Smooth muscle cell (in vitro differentiated cells): ENCODE results near the gene TSPAN4. TPM values are rescaled to one million over a fixed set of nuclear protein-coding genes. Genes with fewer than 3 reads are reported as not detected.

Experiments used
- DNase-seq: peaks from one replicate; lab custom pipeline; 2025; ENCODE audit not compliant: unreplicated experiment; lab: John Stamatoyannopoulos, UW
- H2AFZ ChIP-seq: fragments of 200-600 bp; sonication (generic); 2 replicates; pipeline ENCODE4 v1.6.0; 2016; ENCODE audit warnings: antibody characterized with exemption, low read depth, mild to moderate bottlenecking
- H3F3A ChIP-seq: fragments of 200-600 bp; sonication (generic); 2 replicates; pipeline ENCODE4 v1.6.0; 2017; ENCODE audit warnings: antibody characterized with exemption, low read depth
- H3K27ac ChIP-seq: fragments of 200-600 bp; sonication (generic); 2 replicates; pipeline ENCODE4 v1.5.1; 2016; ENCODE audit warnings: low read depth, mild to moderate bottlenecking
- H3K27me3 ChIP-seq: fragments of 200-600 bp; sonication (generic); 2 replicates; pipeline ENCODE4 v1.6.1; 2016; ENCODE audit warnings: low read depth, mild to moderate bottlenecking
- H3K36me3 ChIP-seq: fragments of 200-600 bp; sonication (generic); 2 replicates; pipeline ENCODE4 v1.5.1; 2016; ENCODE audit warnings: low read depth
- H3K4me1 ChIP-seq: fragments of 200-600 bp; sonication (generic); 2 replicates; pipeline ENCODE4 v1.5.1; 2016; ENCODE audit warnings: low read depth
- H3K4me2 ChIP-seq: fragments of 200-600 bp; sonication (generic); 2 replicates; pipeline ENCODE4 v1.6.0; 2016; ENCODE audit warnings: mild to moderate bottlenecking
- H3K4me3 ChIP-seq: fragments of 200-600 bp; sonication (generic); 2 replicates; pipeline ENCODE4 v1.5.1; 2016; ENCODE audit warnings: mild to moderate bottlenecking
- H3K79me2 ChIP-seq: fragments of 200-600 bp; sonication (generic); 2 replicates; pipeline ENCODE4 v1.6.0; 2016; ENCODE audit warnings: low read depth, mild to moderate bottlenecking
- H3K9ac ChIP-seq: fragments of 200-600 bp; sonication (generic); 2 replicates; pipeline ENCODE4 v1.6.0; 2016; ENCODE audit warnings: low read depth
- H3K9me3 ChIP-seq: fragments of 200-600 bp; sonication (generic); replicated peaks from 2 replicates; pipeline ENCODE4 v1.5.1; 2016; ENCODE audit warnings: low read depth
- H4K20me1 ChIP-seq: fragments of 200-600 bp; sonication (generic); 2 replicates; pipeline ENCODE4 v1.6.0; 2016; ENCODE audit warnings: low read depth
- CTCF ChIP-seq: fragments of 200-600 bp; sonication (generic); IDR thresholded peaks from 2 replicates; pipeline ENCODE4 v1.5.1; 2017; ENCODE audit warnings: borderline replicate concordance, mild to moderate bottlenecking, antibody characterized with exemption; ENCODE audit not compliant: insufficient read depth, poor library complexity, severe bottlenecking
- WGBS: methylation state at CpG from one replicate; pipeline ENCODE4 v1.1.7; 2016; ENCODE audit warnings: low lambda C conversion rate; 5-methylcytosine and 5-hydroxymethylcytosine counted together
- polyA plus RNA-seq: library from polyadenylated mRNA; unstranded; fragments of >200 nt; fragmentation: Nextera tagmentation; extraction: Ambion mirVana; gene quantifications from 2 replicates; pipeline ENCODE4 v1.2.1, GENCODE V29; 2016
- total RNA-seq: library from RNA; depleted of rRNA; stranded (reverse); fragments of >200 nt; gene quantifications from 2 replicates; pipeline ENCODE4 v1.2.3, GENCODE V29; 2014

Gene TSPAN4
- total and polyA plus RNA-seq, 2 experiments from 2014 or later = 68.2 to 179 TPM

GRCh38 chr11:869399-870126 is 26.9 kb downstream of the TSPAN4 start:
- no peaks in the 10 kb centered on the region for H3K79me2 ChIP-seq
- 95% methylated on average over 24 of the region's 25 CpGs for WGBS
- TF ChIP-seq CTCF = no peak

GRCh38 chr11:870127-870413 is 27.4 kb downstream of the TSPAN4 start:
- Histone ChIP-seq H3K27me3 (no peaks in the 10 kb centered on the region), H2AFZ (no peak overlapping the region), H3K36me3 (no peaks in the 10 kb centered on the region), H3K4me1 (no peaks in the 10 kb centered on the region), H3K9me3 (no peaks in the 10 kb centered on the region), H4K20me1 (peaks cover 10% of the 10 kb centered on the region), H3K4me2 (no peak overlapping the region), H3K9ac (no peak overlapping the region), H3K27ac (no peak overlapping the region), H3K4me3 (no peak overlapping the region), H3K79me2 (no peaks in the 10 kb centered on the region), H3F3A (no peaks in the 10 kb centered on the region)
- 82% methylated on average over 8 of the region's 8 CpGs for WGBS
- TF ChIP-seq CTCF = no peak
- no peak for DNase-seq

More at GRCh38 chr11:869399-870126, 26.9 kb downstream of the TSPAN4 start:
- H4K20me1 ChIP-seq = peaks cover 10% of the 10 kb centered on the region
- no peaks in the 10 kb centered on the region for H3K9me3 ChIP-seq
- no peak for DNase-seq
- no peak overlapping the region for H3K27ac ChIP-seq
- no peaks in the 10 kb centered on the region for H3K4me1 ChIP-seq
- no peaks in the 10 kb centered on the region for H3K27me3 ChIP-seq
- no peak overlapping the region for H3K4me3 ChIP-seq
- H3K36me3 ChIP-seq = no peaks in the 10 kb centered on the region
- H3K4me2 ChIP-seq = no peak overlapping the region
- no peak overlapping the region for H3K9ac ChIP-seq
- no peaks in the 10 kb centered on the region for H3F3A ChIP-seq
- no peak overlapping the region for H2AFZ ChIP-seq

- Histone ChIP-seq H3K4me3 (no peak overlapping the region), H3K36me3 (no peaks in the 10 kb centered on the region), H3F3A (no peaks in the 10 kb centered on the region), H3K27me3 (no peaks in the 10 kb centered on the region), H3K4me1 (no peaks in the 10 kb centered on the region), H3K9ac (no peak overlapping the region), H3K27ac (no peak overlapping the region), H3K9me3 (no peaks in the 10 kb centered on the region), H2AFZ (no peak overlapping the region), H3K4me2 (no peak overlapping the region), H3K79me2 (no peaks in the 10 kb centered on the region), H4K20me1 (peaks cover 10% of the 10 kb centered on the region)
- no peak for DNase-seq
- TF ChIP-seq CTCF = no peak
- WGBS = 95% methylated on average over 8 of the region's 8 CpGs
These were observed 27.8 kb downstream of the TSPAN4 start for GRCh38 chr11:870418-870817.

- no peaks in the 10 kb centered on the region for H3K36me3 ChIP-seq
- H3K9ac ChIP-seq = no peak overlapping the region
- H3K4me1 ChIP-seq = no peaks in the 10 kb centered on the region
- H3K27ac ChIP-seq = no peak overlapping the region
- H3F3A ChIP-seq = no peaks in the 10 kb centered on the region
- H3K27me3 ChIP-seq = no peaks in the 10 kb centered on the region
- no peaks in the 10 kb centered on the region for H3K9me3 ChIP-seq
- no peak overlapping the region for H3K4me2 ChIP-seq
- H4K20me1 ChIP-seq = peaks cover 7% of the 10 kb centered on the region
- H3K79me2 ChIP-seq = no peaks in the 10 kb centered on the region
- TF ChIP-seq CTCF = no peak
- H3K4me3 ChIP-seq = no peak overlapping the region
- DNase-seq = no peak
- 82% methylated on average over 9 of the region's 9 CpGs for WGBS
- H2AFZ ChIP-seq = no peak overlapping the region
These were observed 28.8 kb downstream of the TSPAN4 start for GRCh38 chr11:871472-871871.
